NOMO-1 treated with dmso at 0.1 percent for 144 hours (cell line): Measurements from ENCODE around the gene ARSG.
A peak's percentile ranks its signal among the peaks of the same experiment; 100 is the strongest.
"Not testable (repeated sequence)": the region's sequence is repeated elsewhere in the genome, so short reads cannot be mapped to it uniquely, and the experiment has no call there.

Experiments
- DNase-seq: peaks from one replicate; lab custom pipeline; 2025; ENCODE audit not compliant: unreplicated experiment; lab: John Stamatoyannopoulos, UW

The ARSG gene

DNA sequence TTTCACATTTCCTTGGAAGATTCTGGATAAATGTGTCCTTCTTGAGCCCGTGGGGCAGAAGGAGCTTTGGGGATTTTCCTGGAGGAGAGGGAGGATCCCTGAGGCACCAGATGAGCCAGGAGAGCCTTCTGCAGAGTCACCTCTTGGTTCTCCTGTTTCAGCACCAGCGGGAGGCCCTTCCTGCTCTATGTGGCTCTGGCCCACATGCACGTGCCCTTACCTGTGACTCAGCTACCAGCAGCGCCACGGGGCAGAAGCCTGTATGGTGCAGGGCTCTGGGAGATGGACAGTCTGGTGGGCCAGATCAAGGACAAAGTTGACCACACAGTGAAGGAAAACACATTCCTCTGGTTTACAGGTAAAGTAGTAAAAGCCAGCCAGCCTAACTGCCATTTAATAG lies 77.1 kb downstream of the ARSG start:
- DNase-seq = no peak

DNA sequence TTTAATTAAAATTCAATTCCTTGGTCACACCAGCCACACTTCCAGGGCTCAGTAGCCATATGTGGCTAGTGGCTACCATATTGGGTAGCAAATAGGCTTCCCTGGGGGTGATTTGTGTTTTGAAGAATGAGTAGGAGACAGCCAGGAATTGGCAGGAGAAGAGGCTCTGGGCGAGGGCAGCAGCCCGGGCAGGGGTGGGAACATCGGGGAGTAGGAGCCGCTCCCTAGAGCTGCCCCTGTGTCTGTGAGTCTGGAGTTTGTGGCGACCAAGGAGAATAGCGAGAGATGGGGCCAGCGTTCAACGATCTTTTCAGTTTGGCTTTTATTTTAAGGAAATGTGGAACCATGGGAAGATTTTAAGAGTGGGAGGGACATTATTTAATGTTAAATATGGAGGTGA lies 84.3 kb downstream of the ARSG start:
- no peak for DNase-seq

DNA sequence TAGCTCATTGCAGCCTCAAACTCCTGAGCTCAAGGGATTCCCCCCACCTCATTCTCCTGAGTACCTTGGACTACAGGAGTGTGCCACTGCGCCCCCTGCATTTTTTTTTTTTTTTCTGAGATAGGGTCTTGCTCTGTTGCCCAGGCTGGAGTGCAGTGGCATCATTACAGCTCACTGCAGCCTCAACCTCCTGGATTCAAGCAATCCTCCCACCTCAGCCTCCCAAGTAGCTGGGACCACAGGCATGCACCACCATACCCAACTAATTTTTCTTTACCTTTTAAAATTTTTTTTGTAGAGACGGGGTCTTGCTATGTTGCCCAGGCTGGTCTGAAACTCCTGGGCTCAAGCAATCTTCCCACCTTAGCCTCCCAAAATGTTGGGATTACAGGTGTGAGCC lies 84.9 kb downstream of the ARSG start:
- not testable (repeated sequence) for DNase-seq

DNA sequence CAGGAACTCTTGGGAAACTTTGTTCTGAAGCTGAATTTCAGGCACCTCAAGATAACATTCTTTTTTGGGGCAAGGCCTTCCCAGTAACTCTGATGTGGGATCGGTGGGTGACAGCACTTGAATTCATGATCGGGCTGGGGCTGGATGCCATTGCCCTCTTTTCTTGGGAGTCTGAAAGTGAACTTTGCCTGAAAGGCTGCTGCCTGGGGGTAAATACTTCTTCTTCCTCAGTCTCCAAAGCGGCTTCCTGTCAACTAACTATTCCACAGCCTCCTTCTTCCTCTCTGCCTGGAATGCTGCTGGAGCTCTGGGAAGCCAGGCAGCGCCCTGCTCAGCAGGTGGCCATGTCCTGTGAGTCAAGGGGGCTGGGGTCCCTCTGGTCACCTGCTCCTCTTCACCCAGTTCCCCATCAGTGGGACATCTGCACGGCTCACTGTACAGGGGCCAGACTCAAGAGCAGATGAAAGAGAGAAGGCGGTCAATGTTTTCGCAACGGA lies 86.5 kb downstream of the ARSG start:
- DNase-seq = no peak

DNA sequence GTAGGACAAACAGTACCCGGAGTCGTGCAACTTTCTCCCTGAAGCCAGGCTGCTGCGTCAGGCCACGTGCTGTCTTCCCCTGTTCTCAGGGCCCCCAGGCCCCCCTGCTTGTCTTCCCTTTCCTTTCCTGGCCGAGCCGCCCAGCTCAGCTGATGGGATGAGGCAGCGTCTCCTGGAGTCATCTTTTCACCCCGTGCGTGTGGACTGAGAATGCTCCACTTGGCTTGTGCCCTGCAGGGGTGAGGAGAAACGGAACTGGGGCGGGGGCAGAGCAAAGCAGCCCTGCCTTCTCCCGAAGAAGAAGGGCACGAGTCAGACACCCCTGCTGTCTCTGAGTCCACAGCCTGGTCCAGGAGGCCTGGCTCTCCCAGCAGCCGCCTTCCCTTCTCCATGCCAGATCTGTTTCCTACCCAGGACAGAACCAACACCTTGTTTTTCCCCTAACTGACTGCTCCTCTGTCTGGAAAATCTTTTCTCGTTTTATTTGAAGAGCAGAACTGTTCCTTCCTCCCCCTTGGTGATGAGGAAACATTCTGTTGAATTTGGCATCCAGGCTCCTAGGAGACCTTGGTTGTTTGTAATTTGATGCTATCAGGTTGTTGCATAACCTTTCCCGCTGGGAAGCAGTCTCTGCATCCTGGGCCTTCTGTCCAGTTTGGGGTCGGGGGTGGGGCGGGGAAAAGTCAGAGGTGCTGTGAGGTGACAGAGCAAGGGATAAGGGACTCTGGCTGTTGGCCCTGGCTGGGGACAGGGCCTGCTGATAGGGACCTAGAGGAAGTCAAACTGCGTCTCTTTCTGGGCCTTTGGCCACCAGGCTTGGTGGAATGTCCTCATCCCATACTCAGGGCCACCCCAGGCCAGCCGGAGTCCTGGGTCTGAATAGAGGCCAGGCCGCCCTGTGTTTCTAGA lies 87.2 kb downstream of the ARSG start:
- no peak for DNase-seq

DNA sequence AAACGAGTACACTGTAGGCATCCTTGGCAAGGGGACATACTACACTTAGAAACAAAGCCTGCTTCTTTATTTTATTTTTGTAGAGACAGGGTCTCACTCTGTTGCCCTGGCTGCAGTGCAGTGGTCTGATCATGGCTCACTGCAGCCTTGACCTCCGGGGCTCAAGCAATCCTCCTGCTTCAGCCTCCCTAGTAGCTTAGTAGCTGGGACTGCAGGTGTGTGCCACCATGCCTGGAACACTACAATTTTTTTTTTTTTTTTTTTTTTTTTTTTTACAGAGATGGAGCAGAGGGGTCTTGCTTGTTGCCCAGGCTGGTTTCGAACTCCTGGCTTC lies 87.8 kb downstream of the ARSG start:
- no peak for DNase-seq

DNA sequence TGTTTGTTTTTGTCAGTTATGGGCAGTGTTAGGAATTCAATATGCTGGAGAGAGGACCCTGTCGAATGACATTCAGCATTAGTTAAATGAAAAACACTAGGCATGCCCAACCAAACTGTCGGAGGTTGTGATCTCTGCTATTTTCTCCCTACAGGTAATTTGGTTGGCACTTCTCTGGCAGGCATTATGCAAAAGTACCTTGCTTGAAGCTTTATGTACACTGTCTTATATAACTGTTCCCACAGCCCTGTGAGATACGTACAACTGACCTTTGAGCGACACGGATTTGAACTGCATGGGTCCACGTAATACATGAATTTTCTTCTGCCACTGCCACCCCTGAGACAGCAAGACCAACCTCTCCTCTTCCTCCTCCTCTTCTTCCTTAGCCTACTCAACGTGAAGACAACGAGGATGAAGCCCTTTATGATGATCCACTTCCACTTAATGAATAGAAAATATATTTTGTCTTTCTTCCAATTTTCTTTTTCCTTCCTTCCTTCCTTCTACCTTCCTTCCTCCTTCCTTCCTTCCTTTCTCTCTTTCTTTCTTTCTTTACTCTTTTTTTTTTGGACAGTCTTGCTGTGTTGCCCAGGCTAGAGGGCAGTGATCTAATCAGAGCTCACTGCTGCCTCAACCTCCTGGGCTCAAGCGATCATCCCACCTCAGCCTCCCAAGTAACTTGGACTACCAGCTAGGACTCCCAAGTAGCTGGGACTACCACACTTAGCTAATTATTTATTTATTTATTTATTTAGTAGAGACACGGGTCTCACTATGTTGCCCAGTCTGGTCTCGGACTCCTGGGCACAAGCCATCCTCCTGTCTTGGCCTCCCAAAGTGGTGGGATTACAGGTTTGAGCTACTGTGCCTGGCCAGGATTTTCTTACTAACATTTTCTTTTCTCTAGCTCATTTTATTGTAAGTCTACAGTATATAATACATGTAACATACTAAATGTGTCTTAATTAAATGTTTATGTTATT lies 88.7 kb downstream of the ARSG start:
- no peak for DNase-seq

DNA sequence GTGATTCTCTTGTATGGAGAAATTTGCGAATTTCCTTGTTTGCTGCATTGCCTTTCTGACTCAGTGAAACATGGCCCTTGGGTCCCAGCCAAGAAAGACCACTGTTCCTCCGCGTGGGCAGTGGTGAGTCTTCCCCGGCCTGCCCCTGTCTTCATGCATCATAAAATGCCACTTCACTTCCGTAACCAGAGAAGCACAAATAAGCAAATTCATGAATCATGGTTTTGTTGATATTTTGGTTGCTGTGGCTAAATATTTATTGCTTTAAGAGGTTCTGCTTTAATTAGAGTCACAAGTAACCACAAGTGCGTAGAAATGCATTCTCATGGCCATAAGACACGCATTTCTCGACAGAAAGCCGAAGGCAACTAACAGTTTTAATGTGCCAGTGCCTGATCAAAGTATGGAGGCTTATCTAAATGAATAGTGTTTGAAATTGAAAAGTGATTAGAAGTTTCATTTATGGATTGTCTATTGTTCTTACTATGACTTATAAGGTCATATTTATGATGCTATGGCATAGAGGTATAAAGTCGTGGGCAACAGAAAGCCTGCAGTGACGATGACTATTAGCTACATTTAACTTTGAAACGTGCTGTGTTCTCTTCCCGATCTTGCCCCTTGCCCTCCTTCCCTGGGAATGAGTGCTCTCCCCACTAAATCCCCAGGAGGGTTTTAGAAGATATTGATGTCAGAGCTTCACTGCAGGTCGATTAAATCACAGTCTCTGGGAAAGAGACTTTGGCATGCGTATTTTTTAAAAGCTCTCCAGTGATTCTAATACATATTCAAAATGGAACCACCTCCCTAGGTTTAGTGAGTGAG lies 90.0 kb downstream of the ARSG start:
- DNase-seq = no peak

DNA sequence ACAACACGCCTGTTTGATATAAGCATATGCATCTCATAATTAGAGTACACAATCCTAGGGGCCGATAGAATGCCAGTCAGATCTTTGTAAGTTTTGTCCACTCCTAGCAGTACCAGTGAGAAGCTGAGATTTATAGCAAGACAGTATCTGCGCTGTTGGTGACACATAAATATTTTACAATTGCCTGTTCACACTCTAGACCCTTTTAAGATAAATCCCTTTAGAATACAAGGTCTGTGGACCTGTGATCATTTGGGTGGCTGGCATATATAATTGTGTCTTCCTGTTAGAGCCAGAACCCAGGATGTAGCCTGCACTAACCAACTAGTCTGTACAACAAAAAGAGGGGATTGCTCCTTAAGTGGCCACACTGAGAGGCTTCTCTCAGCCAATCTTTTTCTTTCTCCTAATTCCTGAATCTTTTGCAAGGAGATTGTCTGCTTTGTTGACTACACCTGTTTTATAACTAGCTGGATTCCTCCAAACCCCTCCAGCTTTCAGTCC lies 91.3 kb downstream of the ARSG start:
- DNase-seq = no peak

DNA sequence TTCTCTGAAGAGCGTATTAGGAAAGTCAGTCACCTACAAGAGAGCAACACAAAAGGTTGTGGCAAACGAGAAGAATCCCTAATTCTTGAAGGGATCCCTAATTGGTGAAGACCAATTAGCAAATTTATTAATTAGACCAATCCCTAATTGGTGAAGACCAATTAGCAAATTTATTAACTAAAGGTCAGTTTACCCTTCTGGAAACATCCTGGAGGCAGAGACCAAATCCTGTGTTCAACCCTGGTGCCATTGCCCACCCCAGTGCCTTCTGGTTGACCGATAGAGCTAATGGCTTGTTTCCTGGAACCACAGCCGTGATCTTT lies 91.8 kb downstream of the ARSG start:
- DNase-seq = no peak

DNA sequence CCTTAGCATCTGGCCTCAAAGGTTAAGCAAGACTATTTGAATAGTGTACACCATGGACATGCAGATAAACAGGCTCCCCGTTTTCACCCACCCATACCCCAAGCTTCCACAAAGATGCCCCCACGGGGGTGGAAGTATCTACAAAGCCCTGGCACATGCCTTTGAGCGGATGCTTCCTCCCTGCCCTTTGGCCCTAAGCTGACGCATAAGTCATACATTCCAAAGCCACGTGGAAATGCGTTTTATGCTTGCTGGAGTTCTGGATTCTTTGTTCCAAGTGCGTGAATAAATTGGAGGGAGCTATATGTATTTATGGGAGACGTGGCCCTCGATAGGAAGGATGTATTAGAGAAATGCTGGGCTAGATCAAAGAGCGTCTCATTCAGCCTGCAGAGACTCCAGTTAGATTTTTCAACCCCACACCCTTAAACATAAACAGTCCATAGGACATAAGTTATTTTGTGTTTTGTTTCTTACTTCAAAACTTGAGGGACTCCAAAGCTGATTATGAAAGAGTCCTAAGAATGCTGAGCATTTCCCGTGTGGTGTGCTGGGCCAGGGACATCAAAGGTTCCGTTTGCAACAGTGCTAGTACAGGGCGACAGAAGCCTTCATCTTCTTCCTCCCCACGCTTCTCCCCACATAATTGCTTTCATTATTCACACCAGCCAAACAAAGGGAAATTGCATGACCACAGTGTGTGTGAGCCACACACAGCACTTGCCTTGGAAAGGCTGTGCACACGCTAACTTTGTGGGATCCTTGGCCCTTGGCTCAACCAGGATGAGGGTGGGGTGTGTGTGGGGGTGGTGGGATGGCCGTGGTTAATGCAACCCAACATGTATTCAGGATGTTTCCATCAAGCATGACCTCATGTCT lies 92.4 kb downstream of the ARSG start:
- DNase-seq = peak; percentile 64

DNA sequence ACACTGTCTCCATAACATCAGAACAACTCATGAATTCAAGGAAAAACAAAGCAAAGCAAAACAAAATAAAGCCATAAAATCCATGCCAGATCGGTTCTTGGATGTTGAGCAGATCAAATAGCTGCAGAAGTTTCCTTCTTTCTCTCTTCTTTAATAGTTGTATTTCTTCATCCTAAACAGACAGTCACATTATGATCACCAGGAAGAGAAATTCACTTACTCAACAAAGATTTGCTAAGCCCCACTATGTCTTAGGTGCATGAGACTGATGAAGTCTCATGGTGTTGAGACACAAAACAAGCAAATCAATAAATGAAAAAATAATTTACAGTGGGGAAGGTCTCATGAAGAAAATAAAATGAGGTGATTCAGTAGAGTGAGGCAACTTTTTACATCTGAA lies 93.2 kb downstream of the ARSG start:
- DNase-seq = no peak

DNA sequence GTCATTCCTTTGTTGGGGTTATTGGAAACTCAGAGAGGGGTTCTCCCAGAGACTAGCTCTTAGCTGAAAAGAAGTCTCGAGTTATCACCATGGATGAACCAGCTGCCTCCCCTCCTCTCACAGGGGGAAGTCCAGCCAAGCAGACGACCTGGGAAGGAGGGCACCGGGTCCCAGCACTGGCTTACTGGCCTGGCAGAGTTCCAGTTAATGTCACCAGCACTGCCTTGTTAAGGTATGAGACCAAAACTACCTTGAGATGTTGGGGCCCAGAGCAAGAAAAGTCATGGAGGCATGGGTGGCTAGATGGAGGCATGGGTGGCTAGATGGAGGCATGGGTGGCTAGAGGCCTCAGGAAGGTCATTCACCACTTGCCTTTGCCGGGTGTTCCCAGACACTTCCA lies 93.6 kb downstream of the ARSG start:
- no peak for DNase-seq

DNA sequence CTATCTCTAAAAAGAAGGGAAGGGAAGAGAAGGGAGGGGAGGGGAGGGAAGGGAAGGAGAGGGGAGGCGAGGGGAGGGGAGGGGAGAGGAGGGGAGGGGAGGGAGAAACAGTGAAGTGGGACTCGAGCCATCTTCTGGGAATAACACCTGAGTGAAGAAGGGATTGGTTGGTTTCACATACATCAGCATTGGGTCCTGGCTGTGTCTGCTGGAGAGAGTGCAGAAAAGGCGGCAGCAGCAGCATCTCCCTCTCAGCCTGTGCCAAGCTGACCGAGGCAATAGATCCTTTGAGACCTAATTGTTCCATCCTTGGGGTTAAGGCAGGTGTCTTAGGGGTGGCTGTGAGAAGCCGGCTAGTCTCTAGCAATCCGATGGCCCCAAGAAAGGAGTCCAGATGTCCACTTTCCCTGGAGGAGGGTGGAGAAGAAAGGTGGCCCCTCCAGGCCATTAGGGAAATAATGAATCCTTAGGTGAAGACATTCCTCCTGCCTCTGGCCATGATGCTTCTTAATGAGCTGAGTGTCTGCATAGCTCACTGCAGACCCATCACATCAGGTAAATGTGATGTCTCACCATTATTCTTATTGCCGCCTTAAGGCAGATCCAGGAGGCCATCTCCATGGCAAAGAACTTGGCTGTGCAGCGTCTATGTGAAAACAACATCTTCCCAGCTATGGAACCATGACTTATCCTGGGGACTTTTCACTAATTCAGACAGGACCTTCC lies 94.4 kb downstream of the ARSG start:
- DNase-seq = no peak

DNA sequence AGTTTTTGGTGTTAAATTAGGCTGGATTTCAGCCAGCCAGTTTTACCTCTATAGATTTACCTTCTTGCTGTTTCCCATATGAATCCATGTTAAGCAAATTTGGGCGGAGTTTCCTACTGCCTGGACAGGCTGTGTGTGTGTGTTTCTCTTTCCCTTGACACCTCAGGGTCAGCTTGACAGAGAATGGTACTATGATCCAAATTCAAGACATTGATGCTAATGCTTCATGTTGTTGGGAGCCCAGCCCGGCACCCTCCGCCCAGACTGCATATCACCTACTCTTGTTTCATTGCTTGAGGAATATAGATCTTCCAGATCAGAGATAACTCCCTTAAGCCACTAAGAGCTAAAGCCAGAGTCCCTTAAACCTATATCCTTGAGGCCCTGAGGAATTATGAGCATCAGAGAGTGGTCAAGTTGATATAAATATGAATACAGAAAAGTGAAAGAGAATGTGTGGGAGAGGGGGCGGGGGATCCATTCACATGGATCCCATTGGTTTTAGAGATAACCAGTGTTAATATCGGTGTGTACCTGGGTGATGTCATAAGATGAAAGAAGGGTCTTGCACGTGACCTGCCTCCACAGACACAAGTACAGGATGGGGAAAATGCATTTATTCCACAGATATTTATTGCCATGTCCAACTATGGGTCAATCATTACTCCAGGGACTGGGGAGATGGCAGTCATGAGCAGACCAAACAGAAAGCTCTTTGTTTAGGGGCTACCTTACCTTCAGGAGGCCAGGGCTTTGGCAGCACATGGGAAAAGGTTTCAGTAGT lies 96.3 kb downstream of the ARSG start:
- DNase-seq = no peak

DNA sequence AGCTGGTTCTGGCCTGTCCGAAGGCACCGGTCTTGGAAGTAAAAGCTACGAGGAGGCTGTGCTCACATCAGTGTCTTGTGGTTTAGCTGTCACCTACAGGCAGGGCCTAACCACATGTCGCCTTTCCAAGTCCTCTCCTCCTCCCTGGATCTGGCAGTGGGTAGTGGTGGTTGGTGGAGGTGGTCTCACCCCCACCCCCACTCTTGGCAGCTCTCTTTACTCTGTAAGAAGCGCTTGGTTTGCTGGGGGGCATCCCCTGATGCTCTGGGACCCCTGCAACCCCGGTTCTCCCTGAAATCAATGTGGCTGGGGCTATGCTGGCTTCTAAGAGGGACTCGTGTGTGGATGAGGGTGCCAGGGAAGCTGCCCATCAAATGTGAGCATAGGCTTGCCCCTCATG lies 97.7 kb downstream of the ARSG start:
- DNase-seq = no peak

DNA sequence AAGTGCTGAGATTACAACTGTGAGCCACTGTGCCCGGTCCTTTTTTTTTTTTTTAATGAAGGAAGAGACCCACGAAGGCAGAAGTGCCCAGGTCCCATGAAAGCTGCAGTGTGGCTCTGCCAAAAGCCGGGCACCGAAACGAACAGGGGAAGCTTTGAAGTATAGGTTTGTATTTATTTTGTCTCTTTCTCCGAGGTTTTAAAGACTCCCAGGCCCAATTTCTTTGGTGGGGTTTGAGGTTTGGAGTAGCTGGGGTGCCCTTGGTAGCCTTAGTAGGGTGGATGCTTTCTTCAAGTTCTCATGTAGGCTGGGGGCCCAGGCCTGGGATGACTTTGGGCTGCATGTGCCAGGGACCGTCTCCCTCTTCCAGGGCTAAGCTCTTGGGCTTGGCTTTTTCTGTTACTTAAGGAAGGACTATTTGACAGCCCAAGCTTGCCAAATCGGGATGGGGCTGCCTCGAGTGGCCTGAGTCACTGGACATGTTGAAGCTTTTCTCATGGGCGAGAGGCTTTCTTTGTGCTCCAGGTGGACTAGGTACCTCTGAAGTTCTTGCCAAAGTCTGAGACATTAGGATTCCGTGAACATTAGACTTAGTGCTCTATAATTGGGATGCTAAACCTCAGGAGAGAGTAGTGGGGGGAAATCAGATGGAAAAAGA lies 99.7 kb downstream of the ARSG start:
- DNase-seq = no peak
